Measurements from ENCODE around the gene TSPAN13.

The TSPAN13 gene

GRCh38 chr7:16791905-16792698 lies 38.5 kb downstream of the TSPAN13 start:
- Histone ChIP-seq H3K9me2 (replicated peaks; ENCODE audit: control insufficient read depth, low read length) (no peaks in the 10 kb centered on the region), H3F3A (ENCODE audit: control insufficient read depth, insufficient read depth) (no peaks in the 10 kb centered on the region), H3K4me3 (ENCODE audit: low read length) (no peak overlapping the region), H3K27me3 (ENCODE audit: control insufficient read depth, low read length) (peaks cover 19% of the 10 kb centered on the region), H3K36me3 (ENCODE audit: control insufficient read depth, low read length) (no peaks in the 10 kb centered on the region), H3K79me2 (ENCODE audit: control insufficient read depth, low read length) (no peaks in the 10 kb centered on the region), H3K4me2 (ENCODE audit: low read length) (no peak overlapping the region), H4K20me1 (ENCODE audit: control insufficient read depth, insufficient read depth, low read depth, low read length) (no peaks in the 10 kb centered on the region), H3K9me3 (ENCODE audit: control insufficient read depth, insufficient read depth, low read length) (no peaks in the 10 kb centered on the region), H3K27ac (ENCODE audit: low read depth, low read length) (no peak overlapping the region), H3K4me1 (ENCODE audit: control insufficient read depth, low read length) (no peaks in the 10 kb centered on the region)
- no peak for TF ChIP-seq EZH2phosphoT487 (IDR thresholded peaks at IDR 0.05; ENCODE audit: borderline replicate concordance, low read length)
- TF ChIP-seq CTCF (IDR thresholded peaks at IDR 0.05; ENCODE audit: low read depth, low read length, poor library complexity, severe bottlenecking), result no peak

GRCh38 chr7:16794986-16795385 lies 41.4 kb downstream of the TSPAN13 start:
- H3K27ac ChIP-seq (ENCODE audit: low read depth, low read length), result no peak overlapping the region
- H3K79me2 ChIP-seq (ENCODE audit: control insufficient read depth, low read length), result no peaks in the 10 kb centered on the region
- H3K9me2 ChIP-seq (replicated peaks; ENCODE audit: control insufficient read depth, low read length), result no peaks in the 10 kb centered on the region
- no peak overlapping the region for H3K4me2 ChIP-seq (ENCODE audit: low read length)
- no peaks in the 10 kb centered on the region for H3K36me3 ChIP-seq (ENCODE audit: control insufficient read depth, low read length)
- no peaks in the 10 kb centered on the region for H4K20me1 ChIP-seq (ENCODE audit: control insufficient read depth, insufficient read depth, low read depth, low read length)
- H3K4me3 ChIP-seq (ENCODE audit: low read length), result no peak overlapping the region
- no peaks in the 10 kb centered on the region for H3K9me3 ChIP-seq (ENCODE audit: control insufficient read depth, insufficient read depth, low read length)
- H3F3A ChIP-seq (ENCODE audit: control insufficient read depth, insufficient read depth), result no peaks in the 10 kb centered on the region
- no peaks in the 10 kb centered on the region for H3K4me1 ChIP-seq (ENCODE audit: control insufficient read depth, low read length)
- H3K27me3 ChIP-seq (ENCODE audit: control insufficient read depth, low read length), result peaks cover 24% of the 10 kb centered on the region
- TF ChIP-seq CTCF (IDR thresholded peaks at IDR 0.05; ENCODE audit: low read depth, low read length, poor library complexity, severe bottlenecking) (no peak), EZH2phosphoT487 (IDR thresholded peaks at IDR 0.05; ENCODE audit: borderline replicate concordance, low read length) (no peak)

GRCh38 chr7:16795624-16796023 lies 42.1 kb downstream of the TSPAN13 start:
- H3K27me3 ChIP-seq (ENCODE audit: control insufficient read depth, low read length), result peaks cover 24% of the 10 kb centered on the region
- H3K27ac ChIP-seq (ENCODE audit: low read depth, low read length), result no peak overlapping the region
- H3K79me2 ChIP-seq (ENCODE audit: control insufficient read depth, low read length), result no peaks in the 10 kb centered on the region
- H4K20me1 ChIP-seq (ENCODE audit: control insufficient read depth, insufficient read depth, low read depth, low read length), result no peaks in the 10 kb centered on the region
- H3K9me2 ChIP-seq (replicated peaks; ENCODE audit: control insufficient read depth, low read length), result no peaks in the 10 kb centered on the region
- no peak for TF ChIP-seq EZH2phosphoT487 (IDR thresholded peaks at IDR 0.05; ENCODE audit: borderline replicate concordance, low read length)
- no peak for TF ChIP-seq CTCF (IDR thresholded peaks at IDR 0.05; ENCODE audit: low read depth, low read length, poor library complexity, severe bottlenecking)
- H3K4me1 ChIP-seq (ENCODE audit: control insufficient read depth, low read length), result no peaks in the 10 kb centered on the region
- H3K9me3 ChIP-seq (ENCODE audit: control insufficient read depth, insufficient read depth, low read length), result no peaks in the 10 kb centered on the region
- no peak overlapping the region for H3K4me3 ChIP-seq (ENCODE audit: low read length)
- no peaks in the 10 kb centered on the region for H3K36me3 ChIP-seq (ENCODE audit: control insufficient read depth, low read length)
- no peaks in the 10 kb centered on the region for H3F3A ChIP-seq (ENCODE audit: control insufficient read depth, insufficient read depth)
- H3K4me2 ChIP-seq (ENCODE audit: low read length), result no peak overlapping the region

Data from DOHH2 (cell line).